ELR (cell line): Measurements from ENCODE around the gene CDSN.
"Not testable (repeated sequence)": the region's sequence is repeated elsewhere in the genome, so short reads cannot be mapped to it uniquely, and the experiment has no call there.

Experiments
- DNase-seq: peaks from one replicate; pipeline ENCODE4 v3.0.0-alpha.2; 2015; ENCODE audit warnings: low read depth

CDSN gene

GRCh38 chr6:31120151-31120915 lies at the start of gene CDSN:
Gene CDSN, minus strand, starts transcription at chr6:31120446. Its CDS starts 27 bp downstream, at chr6:31120419.
- no peak for DNase-seq

GRCh38 chr6:31169123-31169857 lies 49.0 kb upstream of the CDSN start:
- DNase-seq = peak; percentile 23

- no peak for DNase-seq
These were observed 48.4 kb upstream of the CDSN start for GRCh38 chr6:31168606-31169005.

- DNase-seq = no peak
These were observed 45.7 kb upstream of the CDSN start for GRCh38 chr6:31165986-31166385.

GRCh38 chr6:31165064-31165832 lies 45.0 kb upstream of the CDSN start:
- DNase-seq = not testable (repeated sequence)

- not testable (repeated sequence) for DNase-seq
These were observed 44.3 kb upstream of the CDSN start for GRCh38 chr6:31164475-31165063.

- DNase-seq = no peak
These were observed 43.7 kb upstream of the CDSN start for GRCh38 chr6:31163922-31164321.

- no peak for DNase-seq
These were observed 42.4 kb upstream of the CDSN start for GRCh38 chr6:31162463-31163165.

- no peak for DNase-seq
These were observed 41.2 kb upstream of the CDSN start for GRCh38 chr6:31161216-31162126.

- peak; percentile 69 for DNase-seq
These were observed 38.9 kb upstream of the CDSN start for GRCh38 chr6:31158863-31159855.

GRCh38 chr6:31158140-31158862 lies 38.1 kb upstream of the CDSN start, which contains the start of gene TCF19:
Gene TCF19, plus strand, starts transcription at chr6:31158589. Its CDS starts 881 bp downstream, at chr6:31159470.
- peak; percentile 100 for DNase-seq

GRCh38 chr6:31157513-31158139 lies 37.4 kb upstream of the CDSN start, which contains the start of gene CCHCR1:
Gene CCHCR1, minus strand, starts transcription at chr6:31157802. Its CDS starts 202 bp downstream, at chr6:31157600.
- DNase-seq = peak; percentile 15

GRCh38 chr6:31156641-31157040 lies 36.4 kb upstream of the CDSN start:
- no peak for DNase-seq

- DNase-seq = no peak
These were observed 34.2 kb upstream of the CDSN start for GRCh38 chr6:31154436-31154835.

- no peak for DNase-seq
These were observed 32.5 kb upstream of the CDSN start for GRCh38 chr6:31152781-31153180.

GRCh38 chr6:31149827-31150447 lies 29.7 kb upstream of the CDSN start:
- DNase-seq = no peak

GRCh38 chr6:31145386-31145785 lies 25.1 kb upstream of the CDSN start:
- no peak for DNase-seq
